ENCODE data around the gene FBXL17.

- no peak for TF ChIP-seq CTCF (IDR thresholded peaks at IDR 0.05)
- TF ChIP-seq POLR2A (IDR thresholded peaks at IDR 0.05) = no peak
Measured at GRCh38 chr5:107900721-107901120, 481.2 kb downstream of the FBXL17 start.

Data from breast epithelium (tissue), 3 donors.